ENCODE data around the gene AHSP. TPM values are rescaled to one million over a fixed set of nuclear protein-coding genes. Genes with fewer than 3 reads are reported as not detected.
"Not testable (repeated sequence)": the region's sequence is repeated elsewhere in the genome, so short reads cannot be mapped to it uniquely, and the experiment has no call there.

Gene AHSP
- total RNA-seq, 1 donor from 2014 or later: not detected

GRCh38 chr16:31488468-31489297 is 39.0 kb upstream of the AHSP start:
- intact Hi-C loops (cut with micrococcal nuclease): no loop called here
- Mint-ChIP-seq H3K4me1 (ENCODE audit: low read depth) (peaks cover 3% of the 10 kb centered on the region), H3K27me3 (ENCODE audit: low read depth) (peaks cover 8% of the 10 kb centered on the region), H3K36me3 (ENCODE audit: low read depth) (peaks cover 23% of the 10 kb centered on the region), H3K9me3 (no peaks in the 10 kb centered on the region), H3K4me3 (ENCODE audit: low read depth) (peak overlapping the region; percentile 82), H3K27ac (no peak overlapping the region)
- no peak for DNase-seq (ENCODE audit: low spot score)

GRCh38 chr16:31489298-31489564 is 38.5 kb upstream of the AHSP start:
- no peak overlapping the region for H3K27ac Mint-ChIP-seq
- H3K4me3 Mint-ChIP-seq (ENCODE audit: low read depth): peak overlapping the region; percentile 42
- DNase-seq (ENCODE audit: low spot score): no peak
- intact Hi-C loops (cut with micrococcal nuclease): no loop called here
- H3K27me3 Mint-ChIP-seq (ENCODE audit: low read depth): peaks cover 8% of the 10 kb centered on the region
- peaks cover 3% of the 10 kb centered on the region for H3K4me1 Mint-ChIP-seq (ENCODE audit: low read depth)
- H3K9me3 Mint-ChIP-seq: no peaks in the 10 kb centered on the region
- peaks cover 23% of the 10 kb centered on the region for H3K36me3 Mint-ChIP-seq (ENCODE audit: low read depth)

- Mint-ChIP-seq H3K27me3 (ENCODE audit: low read depth) (peaks cover 8% of the 10 kb centered on the region), H3K4me1 (ENCODE audit: low read depth) (peaks cover 3% of the 10 kb centered on the region), H3K27ac (no peak overlapping the region), H3K36me3 (ENCODE audit: low read depth) (peaks cover 23% of the 10 kb centered on the region), H3K4me3 (ENCODE audit: low read depth) (peak overlapping the region; percentile 31), H3K9me3 (no peaks in the 10 kb centered on the region)
- intact Hi-C loops (cut with micrococcal nuclease): no loop called here
- no peak for DNase-seq (ENCODE audit: low spot score)
Observed at GRCh38 chr16:31489616-31490584, 37.8 kb upstream of the AHSP start.

- H3K27ac Mint-ChIP-seq: no peak overlapping the region
- H3K36me3 Mint-ChIP-seq (ENCODE audit: low read depth): peaks cover 24% of the 10 kb centered on the region
- peaks cover 3% of the 10 kb centered on the region for H3K4me1 Mint-ChIP-seq (ENCODE audit: low read depth)
- intact Hi-C loops (cut with micrococcal nuclease): no loop called here
- no peak overlapping the region for H3K4me3 Mint-ChIP-seq (ENCODE audit: low read depth)
- no peak for DNase-seq (ENCODE audit: low spot score)
- no peaks in the 10 kb centered on the region for H3K27me3 Mint-ChIP-seq (ENCODE audit: low read depth)
- no peaks in the 10 kb centered on the region for H3K9me3 Mint-ChIP-seq
Observed at GRCh38 chr16:31491778-31492418, 35.8 kb upstream of the AHSP start.

GRCh38 chr16:31493506-31494125 is 34.1 kb upstream of the AHSP start:
- Mint-ChIP-seq H3K4me3 (ENCODE audit: low read depth) (no peak overlapping the region), H3K27ac (no peak overlapping the region), H3K9me3 (no peaks in the 10 kb centered on the region), H3K27me3 (ENCODE audit: low read depth) (no peaks in the 10 kb centered on the region), H3K36me3 (ENCODE audit: low read depth) (peaks cover 34% of the 10 kb centered on the region), H3K4me1 (ENCODE audit: low read depth) (no peaks in the 10 kb centered on the region)
- no peak for DNase-seq (ENCODE audit: low spot score)
- intact Hi-C loops (cut with micrococcal nuclease): no loop called here

GRCh38 chr16:31496670-31497069 is 31.0 kb upstream of the AHSP start:
- intact Hi-C loops (cut with micrococcal nuclease): no loop called here
- no peak overlapping the region for H3K27ac Mint-ChIP-seq
- H3K4me1 Mint-ChIP-seq (ENCODE audit: low read depth): no peaks in the 10 kb centered on the region
- H3K9me3 Mint-ChIP-seq: no peaks in the 10 kb centered on the region
- DNase-seq (ENCODE audit: low spot score): no peak
- no peaks in the 10 kb centered on the region for H3K27me3 Mint-ChIP-seq (ENCODE audit: low read depth)
- no peak overlapping the region for H3K4me3 Mint-ChIP-seq (ENCODE audit: low read depth)
- H3K36me3 Mint-ChIP-seq (ENCODE audit: low read depth): peaks cover 35% of the 10 kb centered on the region

- H3K4me1 Mint-ChIP-seq (ENCODE audit: low read depth): no peaks in the 10 kb centered on the region
- peaks cover 22% of the 10 kb centered on the region for H3K36me3 Mint-ChIP-seq (ENCODE audit: low read depth)
- no peaks in the 10 kb centered on the region for H3K27me3 Mint-ChIP-seq (ENCODE audit: low read depth)
- no peak for DNase-seq (ENCODE audit: low spot score)
- H3K9me3 Mint-ChIP-seq: no peaks in the 10 kb centered on the region
- intact Hi-C loops (cut with micrococcal nuclease): no loop called here
- no peak overlapping the region for H3K27ac Mint-ChIP-seq
- no peak overlapping the region for H3K4me3 Mint-ChIP-seq (ENCODE audit: low read depth)
Observed at GRCh38 chr16:31498493-31498892, 29.2 kb upstream of the AHSP start.

GRCh38 chr16:31499928-31500327 is 27.8 kb upstream of the AHSP start:
- no peak for DNase-seq (ENCODE audit: low spot score)
- Mint-ChIP-seq H3K27ac (no peak overlapping the region), H3K36me3 (ENCODE audit: low read depth) (peaks cover 27% of the 10 kb centered on the region), H3K4me3 (ENCODE audit: low read depth) (no peak overlapping the region), H3K4me1 (ENCODE audit: low read depth) (peaks cover 5% of the 10 kb centered on the region), H3K27me3 (ENCODE audit: low read depth) (no peaks in the 10 kb centered on the region), H3K9me3 (no peaks in the 10 kb centered on the region)
- intact Hi-C loops (cut with micrococcal nuclease): no loop called here

- Mint-ChIP-seq H3K4me1 (ENCODE audit: low read depth) (peaks cover 15% of the 10 kb centered on the region), H3K9me3 (no peaks in the 10 kb centered on the region), H3K27me3 (ENCODE audit: low read depth) (no peaks in the 10 kb centered on the region), H3K36me3 (ENCODE audit: low read depth) (peaks cover 35% of the 10 kb centered on the region), H3K4me3 (ENCODE audit: low read depth) (no peak overlapping the region), H3K27ac (no peak overlapping the region)
- intact Hi-C loops (cut with micrococcal nuclease): no loop called here
- no peak for DNase-seq (ENCODE audit: low spot score)
Observed at GRCh38 chr16:31501226-31501965, 26.3 kb upstream of the AHSP start.

GRCh38 chr16:31501966-31502348 is 25.7 kb upstream of the AHSP start:
- Mint-ChIP-seq H3K9me3 (no peaks in the 10 kb centered on the region), H3K4me3 (ENCODE audit: low read depth) (no peak overlapping the region), H3K36me3 (ENCODE audit: low read depth) (peaks cover 35% of the 10 kb centered on the region), H3K27me3 (ENCODE audit: low read depth) (no peaks in the 10 kb centered on the region), H3K4me1 (ENCODE audit: low read depth) (peaks cover 15% of the 10 kb centered on the region), H3K27ac (no peak overlapping the region)
- intact Hi-C loops (cut with micrococcal nuclease): no loop called here
- DNase-seq (ENCODE audit: low spot score): no peak

- H3K27me3 Mint-ChIP-seq (ENCODE audit: low read depth): no peaks in the 10 kb centered on the region
- H3K27ac Mint-ChIP-seq: no peak overlapping the region
- intact Hi-C loops (cut with micrococcal nuclease): no loop called here
- H3K9me3 Mint-ChIP-seq: no peaks in the 10 kb centered on the region
- peaks cover 21% of the 10 kb centered on the region for H3K4me1 Mint-ChIP-seq (ENCODE audit: low read depth)
- DNase-seq (ENCODE audit: low spot score): no peak
- peaks cover 29% of the 10 kb centered on the region for H3K36me3 Mint-ChIP-seq (ENCODE audit: low read depth)
- H3K4me3 Mint-ChIP-seq (ENCODE audit: low read depth): no peak overlapping the region
Observed at GRCh38 chr16:31502981-31503380, 24.7 kb upstream of the AHSP start.

GRCh38 chr16:31503555-31503954 is 24.1 kb upstream of the AHSP start:
- H3K27ac Mint-ChIP-seq; H3K27me3 Mint-ChIP-seq (ENCODE audit: low read depth); intact Hi-C loops (cut with micrococcal nuclease); H3K4me3 Mint-ChIP-seq (ENCODE audit: low read depth); H3K9me3 Mint-ChIP-seq; DNase-seq (ENCODE audit: low spot score): not testable (repeated sequence)
- Mint-ChIP-seq H3K4me1 (ENCODE audit: low read depth) (peaks cover 21% of the 10 kb centered on the region), H3K36me3 (ENCODE audit: low read depth) (peaks cover 30% of the 10 kb centered on the region)

All from activated T-helper 2 cell treated with anti-CD3 and anti-CD28 coated beads, Interferon-gamma antibody, Interleukin-2, Interleukin-4, amounts not matched to agents 10 μg/mL and 5 μg/mL and 100 μg/mL, durations not matched to agents 14 hours and 24 hours and 36 hours (primary cell).